CD4-positive, CD25-positive, alpha-beta regulatory T cell (primary cell): Measurements from ENCODE around the gene CCND1. TPM values are rescaled to one million over a fixed set of nuclear protein-coding genes. Genes with fewer than 3 reads are reported as not detected.

Experiments
- ATAC-seq, 2 donors: fragments of 150-1000 bp; cut with Tn5 transposase; one replicate each; pipeline ENCODE4 v1.10.0; 2021; ENCODE audit warnings: low read depth in 2 of 2, moderate number of reproducible peaks in 2 of 2, moderate library complexity in 1 of 2
- DNase-seq, 3 donors: peaks; one replicate each; pipeline versions ENCODE4 v3.0.0 to v3.0.0-alpha.2; 2012 to 2022; ENCODE audit warnings: mixed read lengths in 1 of 3
- H3K27ac ChIP-seq: one replicate; pipeline ENCODE4 v1.7.0; 2013; ENCODE audit warnings: mild to moderate bottlenecking, low read length; ENCODE audit not compliant: insufficient read depth, poor library complexity, severe bottlenecking
- H3K27me3 ChIP-seq: one replicate; pipeline ENCODE4 v1.7.0; 2013; ENCODE audit warnings: low read length; ENCODE audit not compliant: control insufficient read depth, insufficient read depth
- H3K36me3 ChIP-seq: one replicate; pipeline ENCODE4 v1.7.0; 2013; ENCODE audit warnings: mild to moderate bottlenecking, low read length, moderate library complexity; ENCODE audit not compliant: control insufficient read depth, insufficient read depth
- H3K4me1 ChIP-seq: 2 replicates; pipeline ENCODE4 v1.7.0; 2013; ENCODE audit warnings: mild to moderate bottlenecking, low read length; ENCODE audit not compliant: insufficient read depth, control insufficient read depth, poor library complexity, severe bottlenecking
- H3K4me3 ChIP-seq: one replicate; pipeline ENCODE4 v1.7.0; 2013; ENCODE audit warnings: low read depth, mild to moderate bottlenecking, low read length, moderate library complexity
- H3K9me3 ChIP-seq, 2 experiments: 1 replicate in 1 of 2; 2 replicates in 1 of 2; pipeline ENCODE4 v1.7.0; 2013; ENCODE audit warnings: low read length in 2 of 2, mild to moderate bottlenecking in 1 of 2, moderate library complexity in 1 of 2; ENCODE audit not compliant: control insufficient read depth in 2 of 2
- H3K27ac Mint-ChIP-seq, 3 donors: one replicate each; pipeline ENCODE4 v1.8.0; 2020 to 2022; ENCODE audit warnings: mild to moderate bottlenecking in 3 of 3, mixed read lengths in 3 of 3, moderate library complexity in 2 of 3
- H3K27me3 Mint-ChIP-seq: one replicate; pipeline ENCODE4 v1.8.0; 2022; ENCODE audit warnings: mild to moderate bottlenecking, mixed read lengths
- H3K36me3 Mint-ChIP-seq: one replicate; pipeline ENCODE4 v1.8.0; 2020; ENCODE audit warnings: mixed read lengths
- H3K4me1 Mint-ChIP-seq, 4 donors: one replicate each; pipeline ENCODE4 v1.8.0; 2020 to 2022; ENCODE audit warnings: mixed read lengths in 4 of 4, mild to moderate bottlenecking in 1 of 4
- H3K4me3 Mint-ChIP-seq, 4 donors: one replicate each; pipeline ENCODE4 v1.8.0; 2020 to 2022; ENCODE audit warnings: mild to moderate bottlenecking in 4 of 4, mixed read lengths in 4 of 4, moderate library complexity in 3 of 4
- H3K9me3 Mint-ChIP-seq, 7 donors: one replicate each; pipeline ENCODE4 v1.8.0; 2020 to 2022; ENCODE audit warnings: mixed read lengths in 7 of 7, mild to moderate bottlenecking in 3 of 7, moderate library complexity in 2 of 7
- polyA plus RNA-seq, 4 donors: library from polyadenylated mRNA; unstranded; fragments of 300-500 nt; fragmentation: Illumina TruSeq; gene quantifications; one replicate each; pipeline ENCODE4 v1.2.3, GENCODE V29; 2021
- total RNA-seq: library from RNA; stranded (reverse); gene quantifications from one replicate; pipeline ENCODE4 v1.2.3, GENCODE V29; 2022

The CCND1 gene
- total and polyA plus RNA-seq, 5 donors from 2014 or later: 0.17 to 3.6 (median 0.65) TPM; not detected in 2

- no peak for ATAC-seq
- Mint-ChIP-seq H3K9me3 (no peaks in the 10 kb centered on the region), H3K27ac (no peak overlapping the region), H3K4me1 (no peaks in the 10 kb centered on the region), H3K4me3 (no peak overlapping the region), H3K36me3 (no peaks in the 10 kb centered on the region), H3K27me3 (no peaks in the 10 kb centered on the region)
- Histone ChIP-seq H3K4me1 (no peaks in the 10 kb centered on the region), H3K4me3 (no peak overlapping the region), H3K27me3 (no peaks in the 10 kb centered on the region), H3K27ac (no peak overlapping the region), H3K9me3 (no peaks in the 10 kb centered on the region), H3K36me3 (no peaks in the 10 kb centered on the region)
- DNase-seq: no peak
Observed at GRCh38 chr11:69600001-69600400, 41.0 kb upstream of the CCND1 start.

DNA sequence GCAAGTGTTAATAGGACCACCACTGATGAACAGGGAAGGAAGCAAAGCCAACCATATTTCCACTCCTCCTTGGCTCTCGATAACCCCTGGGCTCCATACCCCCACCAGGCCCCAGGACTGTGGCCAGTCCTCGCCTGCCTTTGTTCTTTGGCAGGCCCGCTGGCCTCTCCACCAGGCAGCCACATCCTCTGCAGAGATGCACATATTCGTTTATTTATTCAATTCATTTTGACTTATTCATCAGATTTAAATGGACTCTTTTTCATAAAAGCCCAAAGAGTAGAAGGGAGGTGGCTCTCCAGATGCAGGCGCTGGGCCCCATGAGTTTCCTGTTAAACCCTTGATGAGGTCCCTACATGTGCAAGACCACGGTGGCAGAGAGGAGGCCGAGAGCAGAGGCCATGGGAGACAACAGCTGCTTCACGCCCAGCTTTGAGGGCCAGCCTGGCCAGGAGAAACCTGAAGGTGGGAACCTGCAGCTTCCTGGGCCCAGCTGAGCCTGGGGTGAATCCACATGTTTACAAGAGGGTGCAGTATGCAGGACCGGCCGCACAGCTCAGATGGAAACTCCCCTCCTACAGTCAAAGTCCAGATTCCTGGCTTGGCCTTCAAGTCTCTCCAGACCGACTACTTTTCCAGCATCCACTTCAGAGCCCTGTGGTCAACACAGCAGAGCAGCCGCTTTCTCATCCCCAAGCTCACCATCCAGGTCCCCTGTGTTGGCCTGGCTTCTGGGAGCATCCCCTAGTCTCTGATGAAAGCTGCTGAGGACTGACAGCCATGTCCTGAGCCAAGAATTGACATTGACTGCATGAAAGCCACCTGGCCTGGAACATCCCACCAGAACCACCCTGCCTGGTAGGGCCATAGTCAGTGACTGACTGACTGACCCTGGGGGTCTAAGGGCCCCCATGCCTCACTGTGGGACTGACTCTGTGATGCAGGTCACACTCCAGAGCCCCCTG, 39.7 kb upstream of the CCND1 start:
- Histone ChIP-seq H3K36me3 (no peaks in the 10 kb centered on the region), H3K4me1 (no peaks in the 10 kb centered on the region), H3K9me3 (no peaks in the 10 kb centered on the region), H3K4me3 (no peak overlapping the region), H3K27me3 (no peaks in the 10 kb centered on the region), H3K27ac (no peak overlapping the region)
- no peaks in the 10 kb centered on the region for H3K27me3 Mint-ChIP-seq
- H3K27ac Mint-ChIP-seq: no peak overlapping the region
- no peaks in the 10 kb centered on the region for H3K36me3 Mint-ChIP-seq
- H3K4me3 Mint-ChIP-seq: no peak overlapping the region
- H3K4me1 Mint-ChIP-seq: no peaks in the 10 kb centered on the region
- DNase-seq: no peak
- H3K9me3 Mint-ChIP-seq: no peaks in the 10 kb centered on the region
- ATAC-seq: no peak

DNA sequence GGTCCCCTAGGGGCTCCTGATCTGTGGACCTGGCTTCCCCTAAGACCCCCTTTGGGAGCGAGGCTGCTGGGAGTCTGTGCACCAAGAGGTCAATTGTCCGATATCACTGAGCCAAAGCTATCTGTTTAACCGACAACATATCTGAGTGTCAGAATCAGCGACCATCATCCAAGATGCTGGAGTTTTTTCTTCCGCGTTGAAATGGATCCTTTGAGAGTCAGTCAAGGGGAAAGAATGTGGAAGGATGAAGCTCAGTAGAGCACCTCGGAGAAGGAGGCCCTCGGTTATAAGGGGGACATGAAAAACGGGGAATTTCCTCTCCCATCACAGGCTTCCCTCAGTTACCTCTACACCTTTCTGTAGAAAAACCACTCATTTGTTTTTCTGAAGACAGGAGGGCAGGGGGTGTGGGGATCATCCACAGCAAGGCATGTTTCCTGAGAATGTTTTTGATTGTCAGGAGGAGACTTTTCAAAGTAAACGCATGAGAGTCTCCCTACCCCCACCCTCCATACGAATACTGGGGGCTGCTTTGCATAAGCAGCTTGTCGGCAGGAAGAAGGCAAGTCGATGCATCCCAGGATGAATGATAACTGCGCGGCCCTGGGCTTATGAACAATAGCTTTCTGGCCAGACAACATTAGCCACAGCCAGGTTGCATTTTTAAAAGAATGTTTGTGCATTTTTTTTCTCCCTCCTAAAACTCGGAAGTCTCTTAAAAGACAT, 37.7 kb upstream of the CCND1 start:
- Histone ChIP-seq H3K4me3 (no peak overlapping the region), H3K27ac (no peak overlapping the region), H3K27me3 (no peaks in the 10 kb centered on the region), H3K9me3 (no peaks in the 10 kb centered on the region), H3K4me1 (no peaks in the 10 kb centered on the region), H3K36me3 (no peaks in the 10 kb centered on the region)
- H3K4me1 Mint-ChIP-seq: no peaks in the 10 kb centered on the region
- peaks cover 0 to 3% (median 0%) of the 10 kb centered on the region in 7 donors for H3K9me3 Mint-ChIP-seq
- H3K27me3 Mint-ChIP-seq: no peaks in the 10 kb centered on the region
- no peaks in the 10 kb centered on the region for H3K36me3 Mint-ChIP-seq
- no peak for DNase-seq
- no peak overlapping the region for H3K27ac Mint-ChIP-seq
- no peak for ATAC-seq
- H3K4me3 Mint-ChIP-seq: no peak overlapping the region

GRCh38 chr11:69604055-69604454, 36.9 kb upstream of the CCND1 start:
- H3K4me1 Mint-ChIP-seq: no peaks in the 10 kb centered on the region
- DNase-seq: no peak
- no peaks in the 10 kb centered on the region for H3K36me3 Mint-ChIP-seq
- no peak overlapping the region for H3K4me3 ChIP-seq
- no peak overlapping the region for H3K27ac ChIP-seq
- no peak overlapping the region for H3K4me3 Mint-ChIP-seq
- no peaks in the 10 kb centered on the region for H3K4me1 ChIP-seq
- no peaks in the 10 kb centered on the region for H3K36me3 ChIP-seq
- H3K9me3 ChIP-seq: peaks cover 0 to 5% of the 10 kb centered on the region in 2 experiments
- peaks cover 0 to 9% (median 2%) of the 10 kb centered on the region in 7 donors for H3K9me3 Mint-ChIP-seq
- ATAC-seq: no peak
- H3K27me3 Mint-ChIP-seq: peaks cover under 1% of the 10 kb centered on the region
- no peaks in the 10 kb centered on the region for H3K27me3 ChIP-seq
- H3K27ac Mint-ChIP-seq: no peak overlapping the region

DNA sequence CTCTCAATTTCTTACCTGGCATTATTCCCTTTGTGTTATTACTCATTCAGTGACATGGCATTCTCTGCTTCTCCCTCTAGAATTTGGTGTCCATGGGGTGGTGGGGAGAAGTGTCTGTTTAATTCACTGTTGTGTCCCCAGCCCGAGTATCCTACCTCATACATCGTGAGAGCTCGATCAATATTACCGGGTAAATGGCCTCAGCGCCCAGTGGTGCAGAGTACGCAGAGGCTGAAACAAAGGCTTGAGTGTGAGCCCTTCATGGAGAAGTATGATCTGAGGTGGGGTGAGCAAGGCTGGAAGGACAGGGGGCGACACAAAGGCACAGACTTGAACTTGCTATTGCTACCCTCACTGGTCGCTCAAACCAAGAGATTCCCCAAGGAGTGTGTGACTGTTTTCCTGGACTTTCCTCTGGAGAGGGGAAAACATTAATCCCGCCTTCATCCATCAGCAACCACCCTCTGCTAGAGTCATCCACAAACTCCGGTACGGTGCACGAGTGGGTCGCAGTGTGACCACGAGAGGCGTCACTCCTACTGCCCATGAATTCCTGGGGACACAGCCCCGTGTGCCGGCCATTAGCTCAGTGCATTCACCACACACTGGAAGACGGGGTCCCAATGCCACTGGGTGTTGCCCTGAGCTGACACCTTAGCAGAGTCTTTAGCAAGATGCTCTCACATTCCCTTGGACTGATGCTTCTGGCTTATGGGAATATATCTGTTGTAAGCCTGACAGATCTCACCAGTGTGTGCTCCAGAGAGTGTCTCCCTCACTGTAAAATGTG, 35.0 kb upstream of the CCND1 start:
- H3K27me3 ChIP-seq: peaks cover 2% of the 10 kb centered on the region
- peaks cover 5% of the 10 kb centered on the region for H3K27me3 Mint-ChIP-seq
- H3K36me3 ChIP-seq: no peaks in the 10 kb centered on the region
- H3K4me3 ChIP-seq: no peak overlapping the region
- H3K4me1 ChIP-seq: no peaks in the 10 kb centered on the region
- no peak overlapping the region for H3K27ac Mint-ChIP-seq
- no peak overlapping the region for H3K4me3 Mint-ChIP-seq
- peaks cover 0 to 5% of the 10 kb centered on the region in 2 experiments for H3K9me3 ChIP-seq
- peaks cover 0 to 14% (median 2%) of the 10 kb centered on the region in 7 donors for H3K9me3 Mint-ChIP-seq
- no peaks in the 10 kb centered on the region for H3K36me3 Mint-ChIP-seq
- ATAC-seq (no peak), DNase-seq (no peak)
- no peak overlapping the region for H3K27ac ChIP-seq
- no peaks in the 10 kb centered on the region for H3K4me1 Mint-ChIP-seq

- Mint-ChIP-seq H3K36me3 (no peaks in the 10 kb centered on the region), H3K27me3 (peaks cover 5% of the 10 kb centered on the region), H3K4me3 (no peak overlapping the region), H3K9me3 (peaks cover 0 to 14% (median 2%) of the 10 kb centered on the region in 7 donors), H3K27ac (no peak overlapping the region), H3K4me1 (no peaks in the 10 kb centered on the region)
- H3K27me3 ChIP-seq: peaks cover 2% of the 10 kb centered on the region
- no peaks in the 10 kb centered on the region for H3K4me1 ChIP-seq
- DNase-seq: no peak
- ATAC-seq: no peak
- H3K27ac ChIP-seq: no peak overlapping the region
- H3K36me3 ChIP-seq: no peaks in the 10 kb centered on the region
- peaks cover 0 to 5% of the 10 kb centered on the region in 2 experiments for H3K9me3 ChIP-seq
- no peak overlapping the region for H3K4me3 ChIP-seq
Observed at GRCh38 chr11:69609351-69609750, 31.6 kb upstream of the CCND1 start.
